Neural cell (in vitro differentiated cells): Measurements from ENCODE around the gene CALCR.

Experiments
- CTCF ChIP-seq: fragments of 450-650 bp; IDR thresholded peaks from 2 replicates; pipeline ENCODE4 v1.5.1; 2014; ENCODE audit warnings: antibody characterized with exemption, mild to moderate bottlenecking, moderate library complexity; ENCODE audit not compliant: poor library complexity, severe bottlenecking
- EZH2 ChIP-seq: fragments of 200-600, 300-800 bp; shearing (Covaris generic), sonication (generic); IDR thresholded peaks from 2 replicates; pipeline ENCODE4 v1.6.1; 2014; ENCODE audit warnings: antibody characterized with exemption, low read length, borderline replicate concordance, mild to moderate bottlenecking; ENCODE audit not compliant: insufficient read depth, poor library complexity, severe bottlenecking
- MXI1 ChIP-seq: fragments of 450-650 bp; conservative IDR thresholded peaks from 2 replicates; pipeline ENCODE4 v1.6.1; 2014; ENCODE audit warnings: antibody characterized with exemption, mild to moderate bottlenecking; ENCODE audit not compliant: poor library complexity, severe bottlenecking
- POLR2AphosphoS5 ChIP-seq: IDR thresholded peaks from 2 replicates; pipeline ENCODE4 v1.6.1; 2012
- SMC3 ChIP-seq: fragments of 450-650 bp; conservative IDR thresholded peaks from 2 replicates; pipeline ENCODE4 v1.6.1; 2014; ENCODE audit warnings: antibody characterized with exemption, mild to moderate bottlenecking, moderate library complexity; ENCODE audit not compliant: poor library complexity
- TAF1 ChIP-seq: IDR thresholded peaks from 2 replicates; pipeline ENCODE4 v1.6.1; 2012; ENCODE audit warnings: low read depth

GRCh38 chr7:93574646-93575554, at the start of gene CALCR:
- TF ChIP-seq EZH2 = no peak
- no peak for TF ChIP-seq POLR2AphosphoS5
- TF ChIP-seq CTCF = no peak
- no peak for TF ChIP-seq MXI1
- TF ChIP-seq SMC3 = no peak
- TF ChIP-seq TAF1 = no peak
